ENCODE data around the gene SLC18B1. TPM values are rescaled to one million over a fixed set of nuclear protein-coding genes. Genes with fewer than 3 reads are reported as not detected.

Gene SLC18B1
- polyA plus RNA-seq (2012; ENCODE audit: insufficient read depth, insufficient read length) = 13.0 TPM

- no peak for DNase-seq (ENCODE audit: low read depth, low spot score)
- peak within 1 kb of the TSS; percentile 77 for H3K4me3 ChIP-seq (ENCODE audit: low read length)
These were observed at the start of gene SLC18B1 for GRCh38 chr6:132797951-132798868. Gene SLC18B1, minus strand, starts transcription at chr6:132798637. Its CDS starts 181 bp downstream, at chr6:132798456.

DNA sequence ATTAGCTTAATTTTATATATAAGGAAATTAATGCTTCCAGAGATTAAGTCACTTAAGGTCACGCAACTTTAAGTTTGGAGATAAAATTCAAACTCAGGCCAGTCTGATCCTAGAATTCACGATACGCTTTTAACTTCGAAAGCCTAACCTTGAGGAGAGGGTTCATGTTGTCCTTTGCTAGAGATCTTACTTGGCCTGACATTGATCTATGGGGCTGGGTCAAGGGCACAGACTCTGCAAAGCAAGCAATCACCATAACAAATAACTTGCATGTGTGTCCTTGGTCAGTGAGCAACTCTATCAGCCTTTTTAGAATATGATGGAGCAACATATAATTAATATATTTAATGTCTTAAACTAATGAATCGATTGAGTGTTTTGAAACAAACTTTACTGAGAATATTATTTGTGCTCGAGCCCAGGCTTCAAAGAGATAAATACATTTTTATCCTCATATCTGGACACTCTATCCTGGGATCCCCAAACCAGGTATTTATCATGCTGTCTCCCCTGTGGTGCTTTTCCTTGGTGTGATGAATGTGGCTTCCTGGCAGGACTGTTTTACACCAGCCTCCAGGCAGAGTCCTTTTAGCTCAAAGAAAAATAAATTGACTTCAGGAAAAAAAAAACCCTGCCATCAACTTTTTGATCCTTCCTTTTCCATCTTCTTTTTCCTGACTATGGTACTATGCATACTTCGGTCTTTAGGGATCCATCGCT is 45.0 kb upstream of the SLC18B1 start:
- no peak for DNase-seq (ENCODE audit: low read depth, low spot score)
- H3K4me3 ChIP-seq (ENCODE audit: low read length) = no peak overlapping the region

DNA sequence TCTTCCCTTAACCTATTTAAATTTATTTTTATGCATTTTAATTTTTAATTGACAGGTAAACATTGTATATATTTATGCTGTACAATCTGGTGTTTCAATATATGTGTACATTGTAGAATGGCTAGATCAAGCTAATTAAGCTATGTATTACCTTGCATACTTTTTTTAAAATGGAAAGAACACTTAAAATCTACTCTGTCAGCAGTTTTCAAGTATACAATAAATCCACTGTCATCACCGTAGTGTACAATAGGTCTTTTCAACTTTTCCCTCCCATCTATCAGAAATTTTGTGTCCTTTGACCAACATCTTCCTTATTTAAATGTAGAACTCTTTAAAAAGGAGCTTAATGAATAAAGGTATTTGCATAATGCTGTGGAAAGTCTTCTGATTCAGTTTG is 43.5 kb upstream of the SLC18B1 start:
- no peak overlapping the region for H3K4me3 ChIP-seq (ENCODE audit: low read length)
- DNase-seq (ENCODE audit: low read depth, low spot score) = no peak

- no peak for DNase-seq (ENCODE audit: low read depth, low spot score)
- no peak overlapping the region for H3K4me3 ChIP-seq (ENCODE audit: low read length)
These were observed 34.5 kb upstream of the SLC18B1 start for GRCh38 chr6:132832891-132833290.

DNA sequence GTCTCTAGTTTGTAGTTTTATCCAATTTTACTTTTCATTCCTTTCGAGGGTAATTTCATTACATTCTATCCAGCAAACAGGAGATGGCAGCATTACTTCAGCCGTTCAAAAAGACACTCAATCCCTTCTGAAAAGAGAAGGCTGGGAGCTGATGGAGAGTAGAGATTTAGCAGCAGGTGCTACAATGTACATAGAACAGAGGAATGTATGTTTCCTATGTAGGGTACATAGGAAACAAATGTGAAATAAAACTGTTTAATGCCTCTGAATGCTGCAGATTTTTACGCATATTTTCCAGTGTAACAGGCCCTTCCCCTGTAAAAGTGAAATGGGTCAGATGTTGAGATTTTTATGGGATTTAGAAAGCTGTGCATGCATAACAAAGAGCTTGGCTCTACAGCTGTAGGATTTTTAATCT is 31.9 kb upstream of the SLC18B1 start:
- no peak for DNase-seq (ENCODE audit: low read depth, low spot score)
- H3K4me3 ChIP-seq (ENCODE audit: low read length) = no peak overlapping the region

DNA sequence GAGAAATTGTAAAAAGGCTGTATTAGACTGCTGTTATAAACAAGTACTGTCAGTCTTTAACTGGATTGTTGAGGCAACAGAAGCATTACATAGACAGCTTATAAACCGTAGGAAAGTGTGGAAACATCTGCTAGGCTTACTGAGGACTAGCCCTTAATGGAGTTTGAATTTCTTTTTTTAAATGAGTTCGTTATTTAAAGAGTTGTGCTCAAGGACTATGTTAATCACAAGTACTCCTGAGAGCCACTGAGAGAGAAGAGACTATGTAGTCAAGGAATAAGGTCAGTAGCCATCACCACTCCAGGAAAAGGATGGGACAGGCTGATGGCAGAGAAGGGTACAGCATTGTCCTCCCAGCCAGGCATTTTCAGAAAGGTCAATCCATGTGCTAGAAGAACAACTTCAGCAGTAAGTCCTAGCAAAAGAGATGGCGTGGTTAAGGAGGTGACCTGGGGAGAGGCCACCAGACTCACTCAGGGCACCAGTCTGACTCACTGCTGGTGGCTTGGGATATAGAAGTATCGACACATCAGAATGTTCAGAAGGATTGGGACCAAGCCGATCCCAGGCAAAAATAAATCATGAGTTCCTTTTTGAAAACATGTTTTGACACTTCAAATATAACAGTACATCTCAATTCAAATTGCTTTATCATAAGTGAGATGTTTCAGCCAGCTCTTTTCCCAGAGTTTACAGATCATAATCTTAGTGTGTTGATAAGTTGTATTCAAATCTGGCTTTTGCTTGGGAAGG is 22.4 kb upstream of the SLC18B1 start:
- DNase-seq (ENCODE audit: low read depth, low spot score) = no peak
- H3K4me3 ChIP-seq (ENCODE audit: low read length) = no peak overlapping the region

GRCh38 chr6:132819405-132820161 is 21.1 kb upstream of the SLC18B1 start:
- no peak for DNase-seq (ENCODE audit: low read depth, low spot score)
- no peak overlapping the region for H3K4me3 ChIP-seq (ENCODE audit: low read length)

DNA sequence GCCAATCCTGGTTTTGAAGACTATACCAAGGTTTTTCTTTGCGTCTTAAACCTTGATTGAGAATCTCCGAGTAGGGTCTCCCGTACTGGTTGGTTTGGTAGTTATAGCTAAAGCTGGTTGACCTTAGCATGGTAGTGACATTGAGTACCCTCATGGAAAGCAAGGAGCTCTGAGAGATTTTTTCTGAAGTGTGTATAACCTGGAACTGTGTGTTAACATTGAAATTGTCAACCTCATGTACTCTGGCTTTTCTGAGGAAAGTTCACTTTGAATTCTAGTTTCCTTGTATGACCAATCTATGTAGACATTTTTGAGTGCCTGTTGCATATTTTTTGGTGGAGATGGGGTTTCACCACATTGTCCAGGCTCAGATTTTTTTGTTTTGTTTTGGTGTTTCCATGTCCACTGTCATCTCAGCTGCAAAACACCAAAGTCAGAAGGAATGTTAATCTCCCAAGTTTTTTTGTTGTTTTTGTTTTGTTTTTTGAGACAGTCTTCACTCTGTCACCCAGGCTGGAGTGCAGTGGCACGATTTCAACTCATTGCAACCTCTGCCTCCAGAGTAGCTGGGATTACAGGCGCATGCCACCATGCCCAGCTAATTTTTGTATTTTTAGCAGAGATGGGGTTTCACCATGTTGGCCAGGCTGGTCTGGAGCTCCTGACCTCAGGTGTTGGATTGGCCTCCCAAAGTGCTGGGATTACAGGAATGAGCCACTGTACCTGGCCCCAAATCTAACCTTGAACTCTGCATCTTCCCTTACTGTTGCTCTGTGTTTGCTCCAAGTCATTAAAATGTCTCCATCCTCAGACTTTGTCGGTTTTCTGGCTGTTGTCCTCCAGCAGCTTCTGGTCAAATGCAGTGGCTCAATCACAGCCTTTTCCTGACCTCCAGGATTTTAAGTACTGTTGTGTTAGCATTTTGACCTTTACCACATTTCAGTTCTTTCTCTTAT is 20.2 kb upstream of the SLC18B1 start:
- H3K4me3 ChIP-seq (ENCODE audit: low read length) = no peak overlapping the region

GRCh38 chr6:132817554-132818403 is 19.3 kb upstream of the SLC18B1 start:
- no peak overlapping the region for H3K4me3 ChIP-seq (ENCODE audit: low read length)
- DNase-seq (ENCODE audit: low read depth, low spot score) = no peak

More for the DNA sequence above, 20.2 kb upstream of the SLC18B1 start:
- no peak for DNase-seq (ENCODE audit: low read depth, low spot score)

GRCh38 chr6:132816660-132817059 is 18.2 kb upstream of the SLC18B1 start:
- no peak for DNase-seq (ENCODE audit: low read depth, low spot score)
- peak overlapping the region; percentile 93 for H3K4me3 ChIP-seq (ENCODE audit: low read length)

DNA sequence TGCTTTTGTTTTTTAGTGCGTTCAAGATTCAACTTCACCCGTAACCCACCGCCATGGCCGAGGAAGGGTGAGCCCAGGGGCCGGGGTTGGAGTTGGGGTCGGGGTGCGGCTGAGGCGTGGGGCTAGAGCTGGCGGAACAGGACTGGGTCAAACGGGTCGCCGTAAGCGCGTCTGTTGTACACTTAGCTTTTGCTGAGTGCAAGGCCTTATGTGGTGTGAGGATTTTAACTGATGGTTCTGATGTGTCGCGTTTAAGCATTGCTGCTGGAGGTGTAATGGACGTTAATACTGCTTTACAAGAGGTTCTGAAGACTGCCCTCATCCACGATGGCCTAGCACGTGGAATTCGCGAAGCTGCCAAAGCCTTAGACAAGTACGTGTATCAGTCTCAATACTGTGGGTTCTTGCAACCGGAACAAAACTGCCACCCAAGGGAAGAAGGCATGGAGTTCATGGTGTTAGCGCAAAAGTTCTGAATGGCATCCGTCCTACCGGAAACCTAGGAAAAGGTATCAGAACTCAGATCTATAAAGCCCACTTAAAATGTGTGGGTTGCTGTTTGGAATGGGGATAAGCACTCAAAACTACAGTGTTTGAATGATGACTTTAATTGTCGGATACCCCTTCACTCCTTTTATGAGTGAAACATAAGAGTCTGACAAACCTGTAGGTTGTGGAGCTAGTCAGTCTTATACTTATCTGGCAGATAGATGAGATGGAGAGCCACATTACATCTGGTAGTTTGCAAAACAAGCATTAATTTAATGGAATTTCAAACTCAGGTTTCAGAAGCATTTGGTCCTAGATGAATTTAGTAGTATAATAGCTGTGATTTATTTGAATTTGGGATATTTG is 16.5 kb upstream of the SLC18B1 start:
- H3K4me3 ChIP-seq (ENCODE audit: low read length) = peak overlapping the region; percentile 93
- DNase-seq (ENCODE audit: low read depth, low spot score) = no peak

DNA sequence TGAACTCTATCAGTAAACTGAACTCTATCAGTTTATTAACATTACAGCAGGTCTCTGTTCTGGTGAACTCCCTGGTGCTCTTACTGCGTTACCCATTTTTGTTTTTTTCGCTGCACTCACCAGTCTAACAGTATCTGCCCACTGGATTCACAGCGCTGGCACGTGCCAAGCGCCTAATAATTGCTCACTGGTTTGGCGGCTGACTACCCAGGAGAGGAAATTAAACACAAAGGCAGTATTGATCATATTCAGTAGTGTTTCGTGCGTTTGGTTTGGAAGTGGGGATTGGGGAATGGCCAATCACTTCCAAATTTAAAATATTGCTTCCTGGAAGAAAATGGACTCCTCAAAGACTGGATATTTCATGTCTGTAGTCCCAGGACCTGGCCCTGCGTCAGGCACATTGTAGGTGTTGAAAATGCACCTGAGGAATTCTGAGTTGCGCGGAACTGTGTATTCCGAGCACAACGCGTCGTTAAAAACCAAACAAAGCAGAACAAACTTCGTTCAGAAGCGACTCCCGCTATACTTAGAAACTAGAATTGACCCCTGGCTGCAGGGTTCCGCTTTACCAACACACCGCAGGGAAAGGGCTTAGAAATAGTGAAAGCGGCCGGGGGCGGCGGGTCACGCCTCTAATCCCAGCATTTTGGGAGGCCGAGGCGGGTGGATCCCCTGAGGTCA is 14.9 kb upstream of the SLC18B1 start:
- H3K4me3 ChIP-seq (ENCODE audit: low read length) = peak overlapping the region; percentile 93
- DNase-seq (ENCODE audit: low read depth, low spot score) = peak; percentile 43

- no peak for DNase-seq (ENCODE audit: low read depth, low spot score)
- H3K4me3 ChIP-seq (ENCODE audit: low read length) = peak overlapping the region; percentile 93
These were observed 14.3 kb upstream of the SLC18B1 start for GRCh38 chr6:132812756-132813172.

GRCh38 chr6:132812255-132812732 is 13.9 kb upstream of the SLC18B1 start:
- peak overlapping the region; percentile 93 for H3K4me3 ChIP-seq (ENCODE audit: low read length)
- no peak for DNase-seq (ENCODE audit: low read depth, low spot score)

GRCh38 chr6:132811276-132811675 is 12.8 kb upstream of the SLC18B1 start:
- DNase-seq (ENCODE audit: low read depth, low spot score) = no peak
- no peak overlapping the region for H3K4me3 ChIP-seq (ENCODE audit: low read length)

Measured in Jurkat, Clone E6-1 (cell line).